Glutamatergic neuron (in vitro differentiated cells): Measurements from ENCODE around the gene ASIC2. TPM values are rescaled to one million over a fixed set of nuclear protein-coding genes. Genes with fewer than 3 reads are reported as not detected.

ENCODE experiments used
- DNase-seq: peaks from one replicate; pipeline ENCODE4 v3.0.0; 2022
- H3K27ac Mint-ChIP-seq: one replicate; pipeline ENCODE4 v1.8.0; 2020; ENCODE audit warnings: mild to moderate bottlenecking, mixed read lengths, inconsistent platforms; ENCODE audit not compliant: unreplicated experiment
- H3K27me3 Mint-ChIP-seq: one replicate; pipeline ENCODE4 v1.8.0; 2020; ENCODE audit warnings: mild to moderate bottlenecking, moderate library complexity, mixed read lengths, inconsistent platforms; ENCODE audit not compliant: unreplicated experiment
- H3K36me3 Mint-ChIP-seq: one replicate; pipeline ENCODE4 v1.8.0; 2020; ENCODE audit warnings: mild to moderate bottlenecking, mixed read lengths, inconsistent platforms; ENCODE audit not compliant: unreplicated experiment
- H3K4me1 Mint-ChIP-seq: one replicate; pipeline ENCODE4 v1.8.0; 2020; ENCODE audit warnings: mild to moderate bottlenecking, low read depth, mixed read lengths, inconsistent platforms; ENCODE audit not compliant: unreplicated experiment
- H3K4me3 Mint-ChIP-seq: one replicate; pipeline ENCODE4 v1.8.0; 2020; ENCODE audit warnings: mild to moderate bottlenecking, mixed read lengths, inconsistent platforms; ENCODE audit not compliant: unreplicated experiment
- H3K9me3 Mint-ChIP-seq: one replicate; pipeline ENCODE4 v1.8.0; 2020; ENCODE audit warnings: mild to moderate bottlenecking, moderate library complexity, mixed read lengths, inconsistent platforms; ENCODE audit not compliant: unreplicated experiment
- total RNA-seq: library from RNA; stranded (reverse); fragmentation: NEBNext Ultra II Directional; extraction: Animal tissue kit (Norgen Biotek cat#: 25700); gene quantifications from one replicate; pipeline ENCODE4 v1.2.1, GENCODE V29; 2021; ENCODE audit not compliant: unreplicated experiment
- TF ChIP-seq, protein P1 (sequence below): fragments of 200-600 bp; sonication (generic); IDR thresholded peaks from one replicate; pipeline ENCODE4 v1.5.0; 2021; ENCODE audit not compliant: partially characterized antibody, unreplicated experiment

The ASIC2 gene
- total RNA-seq, 1 donor from 2014 or later, result 0.74 TPM

DNA sequence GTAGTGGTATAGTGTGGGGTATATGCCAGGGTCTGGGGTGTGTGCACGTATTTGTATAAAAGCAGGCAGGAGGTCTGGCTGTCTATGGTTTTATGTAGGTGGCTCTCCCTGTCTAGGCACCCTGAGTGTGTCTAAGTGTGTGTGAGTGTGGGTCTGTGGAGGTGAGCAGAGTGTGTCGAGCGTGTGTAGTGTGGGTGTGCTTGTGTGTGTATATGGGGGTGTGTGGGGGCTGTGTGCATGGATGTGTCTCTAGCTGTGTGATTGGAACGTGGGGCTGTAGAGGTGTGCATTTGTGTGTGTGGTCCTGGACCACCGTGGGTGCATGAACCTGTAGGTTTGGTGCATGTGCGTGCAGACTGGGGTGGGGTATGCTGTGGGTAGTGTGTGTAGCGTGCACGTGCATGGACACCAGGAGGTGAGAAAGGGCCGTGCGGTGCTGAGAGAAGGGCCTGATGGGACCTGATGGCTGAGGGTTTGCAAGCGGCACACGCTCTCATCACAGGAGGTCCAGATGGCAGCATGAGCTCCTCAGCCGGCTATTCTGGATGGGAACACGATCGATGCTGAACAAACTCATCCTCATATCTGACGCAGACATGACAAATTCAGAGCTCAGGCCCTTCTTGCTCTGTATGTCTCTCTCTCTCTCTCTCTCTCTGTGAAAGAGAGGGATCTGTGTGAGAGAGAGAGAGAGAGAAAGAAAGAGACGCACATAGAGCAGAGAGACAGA, 273.8 kb downstream of the ASIC2 start:
- no peak for DNase-seq
- peaks cover 5% of the 10 kb centered on the region for H3K9me3 Mint-ChIP-seq
- H3K27ac Mint-ChIP-seq, result no peak overlapping the region
- H3K27me3 Mint-ChIP-seq, result no peaks in the 10 kb centered on the region
- H3K36me3 Mint-ChIP-seq, result no peaks in the 10 kb centered on the region
- peaks cover 6% of the 10 kb centered on the region for H3K4me1 Mint-ChIP-seq
- TF ChIP-seq, protein P1, sequence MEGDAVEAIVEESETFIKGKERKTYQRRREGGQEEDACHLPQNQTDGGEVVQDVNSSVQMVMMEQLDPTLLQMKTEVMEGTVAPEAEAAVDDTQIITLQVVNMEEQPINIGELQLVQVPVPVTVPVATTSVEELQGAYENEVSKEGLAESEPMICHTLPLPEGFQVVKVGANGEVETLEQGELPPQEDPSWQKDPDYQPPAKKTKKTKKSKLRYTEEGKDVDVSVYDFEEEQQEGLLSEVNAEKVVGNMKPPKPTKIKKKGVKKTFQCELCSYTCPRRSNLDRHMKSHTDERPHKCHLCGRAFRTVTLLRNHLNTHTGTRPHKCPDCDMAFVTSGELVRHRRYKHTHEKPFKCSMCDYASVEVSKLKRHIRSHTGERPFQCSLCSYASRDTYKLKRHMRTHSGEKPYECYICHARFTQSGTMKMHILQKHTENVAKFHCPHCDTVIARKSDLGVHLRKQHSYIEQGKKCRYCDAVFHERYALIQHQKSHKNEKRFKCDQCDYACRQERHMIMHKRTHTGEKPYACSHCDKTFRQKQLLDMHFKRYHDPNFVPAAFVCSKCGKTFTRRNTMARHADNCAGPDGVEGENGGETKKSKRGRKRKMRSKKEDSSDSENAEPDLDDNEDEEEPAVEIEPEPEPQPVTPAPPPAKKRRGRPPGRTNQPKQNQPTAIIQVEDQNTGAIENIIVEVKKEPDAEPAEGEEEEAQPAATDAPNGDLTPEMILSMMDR, result no peak
- no peak overlapping the region for H3K4me3 Mint-ChIP-seq

DNA sequence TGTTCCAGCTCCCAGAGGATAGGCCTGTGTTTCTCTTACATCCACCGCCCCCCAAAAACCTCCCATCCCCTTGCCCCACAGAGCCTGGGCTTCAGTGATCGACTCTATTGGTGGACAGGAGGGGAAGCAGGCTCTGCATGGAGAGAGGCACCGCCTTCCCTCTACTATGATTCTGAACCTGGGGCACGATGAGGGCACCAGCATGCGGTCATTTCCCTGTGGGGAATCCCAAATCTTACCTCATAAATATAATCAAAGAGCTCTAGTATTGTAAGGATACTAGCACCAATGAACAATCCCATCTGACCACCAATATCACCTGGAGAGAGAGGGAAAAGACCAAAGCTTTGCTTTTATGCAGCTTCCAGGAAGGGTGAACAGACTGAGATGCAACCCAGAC, 275.7 kb downstream of the ASIC2 start:
- H3K9me3 Mint-ChIP-seq, result peaks cover 6% of the 10 kb centered on the region
- H3K4me3 Mint-ChIP-seq, result no peak overlapping the region
- TF ChIP-seq, protein P1, result no peak
- no peaks in the 10 kb centered on the region for H3K36me3 Mint-ChIP-seq
- no peak for DNase-seq
- peaks cover 3% of the 10 kb centered on the region for H3K4me1 Mint-ChIP-seq
- H3K27me3 Mint-ChIP-seq, result peaks cover 1% of the 10 kb centered on the region
- H3K27ac Mint-ChIP-seq, result no peak overlapping the region

DNA sequence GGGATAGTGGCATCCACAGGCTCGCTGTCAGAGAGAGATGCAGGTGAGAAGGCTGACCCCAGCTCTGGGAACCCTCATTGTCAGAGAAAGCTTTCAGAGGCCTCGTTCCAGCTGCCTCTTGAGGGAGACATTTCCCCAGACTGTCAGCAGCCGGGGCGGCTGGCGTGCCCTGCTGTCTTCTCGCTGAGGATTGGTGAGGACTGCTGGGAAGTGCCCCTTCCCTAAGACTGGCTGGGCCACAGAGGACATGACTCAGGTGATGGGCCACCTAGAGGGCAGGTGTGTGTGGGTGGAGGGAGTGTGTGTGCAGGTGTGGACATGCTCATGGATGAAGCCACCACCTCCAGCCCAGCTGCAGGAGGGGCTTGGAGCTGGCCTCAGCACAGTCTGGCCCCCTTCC, 276.2 kb downstream of the ASIC2 start:
- TF ChIP-seq, protein P1, result no peak
- H3K9me3 Mint-ChIP-seq, result peaks cover 4% of the 10 kb centered on the region
- no peak for DNase-seq
- H3K4me3 Mint-ChIP-seq, result no peak overlapping the region
- H3K36me3 Mint-ChIP-seq, result no peaks in the 10 kb centered on the region
- H3K27ac Mint-ChIP-seq, result no peak overlapping the region
- peaks cover 4% of the 10 kb centered on the region for H3K27me3 Mint-ChIP-seq
- peaks cover 2% of the 10 kb centered on the region for H3K4me1 Mint-ChIP-seq

DNA sequence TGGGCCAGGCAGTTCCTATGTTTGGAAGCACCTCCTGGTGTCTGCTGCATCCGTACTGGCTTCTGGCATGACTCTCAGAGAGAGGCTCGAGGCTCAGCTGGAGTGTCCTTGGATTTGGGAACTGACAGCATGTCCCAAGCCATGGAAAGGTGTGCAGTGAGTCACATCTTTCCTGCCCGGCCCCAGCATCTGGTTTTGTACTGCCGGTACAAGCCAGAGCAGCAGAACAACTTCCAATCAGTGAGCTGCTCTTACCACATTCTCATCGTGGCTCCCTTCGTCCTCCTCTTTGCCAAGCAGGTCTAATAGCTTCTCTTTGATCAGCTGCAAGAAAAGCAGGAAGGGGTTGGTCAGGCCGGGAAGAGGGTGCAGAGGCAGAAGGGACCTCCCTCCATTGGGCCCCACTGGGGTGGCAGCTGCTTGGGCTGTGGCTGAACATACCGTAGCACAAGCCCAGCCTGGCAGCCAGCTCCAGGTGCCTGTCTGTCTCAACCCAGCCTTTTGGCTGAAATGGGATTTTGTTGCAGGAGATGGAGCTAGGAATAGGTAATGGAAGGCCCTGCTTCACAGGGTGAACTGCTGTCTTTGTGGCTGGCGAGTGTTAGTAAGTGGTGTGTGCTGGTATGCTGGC, 277.3 kb downstream of the ASIC2 start:
- H3K4me3 Mint-ChIP-seq, result no peak overlapping the region
- H3K9me3 Mint-ChIP-seq, result peaks cover 4% of the 10 kb centered on the region
- H3K27me3 Mint-ChIP-seq, result peaks cover 5% of the 10 kb centered on the region
- DNase-seq, result no peak
- H3K27ac Mint-ChIP-seq, result no peak overlapping the region
- H3K36me3 Mint-ChIP-seq, result no peaks in the 10 kb centered on the region
- peaks cover 2% of the 10 kb centered on the region for H3K4me1 Mint-ChIP-seq
- TF ChIP-seq, protein P1, result no peak

DNA sequence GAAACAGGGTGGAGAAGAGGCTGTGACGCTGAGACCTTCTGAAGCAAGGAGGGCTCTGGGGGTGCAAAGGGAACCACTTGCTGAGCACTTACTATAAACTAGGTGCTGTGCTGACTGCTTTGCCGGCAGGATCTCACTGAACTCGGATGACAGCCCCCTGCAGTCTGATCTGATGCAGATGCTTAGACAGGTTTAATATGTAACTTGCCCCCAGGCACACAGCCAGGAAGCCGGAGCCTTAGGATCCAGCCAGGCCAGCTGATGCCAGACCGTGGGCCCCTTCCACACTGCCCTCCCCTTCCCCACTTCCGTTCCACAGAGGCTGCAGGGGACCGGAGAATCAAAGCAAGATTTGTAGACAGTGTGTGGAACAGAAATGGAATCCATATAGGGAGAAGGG, 278.3 kb downstream of the ASIC2 start:
- Mint-ChIP-seq H3K27ac (no peak overlapping the region), H3K9me3 (peaks cover 4% of the 10 kb centered on the region), H3K27me3 (peaks cover 7% of the 10 kb centered on the region), H3K4me1 (peaks cover 2% of the 10 kb centered on the region), H3K4me3 (no peak overlapping the region), H3K36me3 (no peaks in the 10 kb centered on the region)
- TF ChIP-seq, protein P1, result no peak
- DNase-seq, result no peak
